ENCODE measurements around the gene WASF3.

DNA sequence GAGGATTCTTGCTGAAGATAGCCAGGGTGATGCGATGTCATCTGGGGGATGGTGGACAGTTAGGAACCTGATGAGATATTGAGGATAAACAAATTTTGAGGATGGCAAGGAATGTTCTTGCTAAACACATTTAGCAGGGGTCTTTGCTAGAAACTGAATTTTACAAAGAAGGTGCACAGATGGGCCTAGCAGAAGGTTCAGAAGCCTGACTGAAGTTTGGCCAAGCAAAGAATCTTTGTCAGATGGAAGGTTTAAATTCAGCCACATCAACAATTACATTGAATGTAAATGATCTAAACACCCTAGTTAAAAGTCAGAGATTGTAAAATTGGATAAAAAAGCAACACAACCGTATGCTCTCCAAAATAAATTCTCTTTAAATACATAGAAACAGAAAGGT is 68.8 kb downstream of the WASF3 start:
- no peak for TF ChIP-seq TP53 (CRISPR knock-in tag; conservative IDR thresholded peaks at IDR 0.05)
- TF ChIP-seq EZH2 (conservative IDR thresholded peaks at IDR 0.05; ENCODE audit: low read depth, low read length) = no peak
- TF ChIP-seq CEBPG (CRISPR knock-in tag; IDR thresholded peaks at IDR 0.05) = no peak
- TF ChIP-seq KDM1A (CRISPR knock-in tag; IDR thresholded peaks at IDR 0.05) = no peak
- TF ChIP-seq NBN (conservative IDR thresholded peaks at IDR 0.05) = no peak
- TF ChIP-seq, protein P1, sequence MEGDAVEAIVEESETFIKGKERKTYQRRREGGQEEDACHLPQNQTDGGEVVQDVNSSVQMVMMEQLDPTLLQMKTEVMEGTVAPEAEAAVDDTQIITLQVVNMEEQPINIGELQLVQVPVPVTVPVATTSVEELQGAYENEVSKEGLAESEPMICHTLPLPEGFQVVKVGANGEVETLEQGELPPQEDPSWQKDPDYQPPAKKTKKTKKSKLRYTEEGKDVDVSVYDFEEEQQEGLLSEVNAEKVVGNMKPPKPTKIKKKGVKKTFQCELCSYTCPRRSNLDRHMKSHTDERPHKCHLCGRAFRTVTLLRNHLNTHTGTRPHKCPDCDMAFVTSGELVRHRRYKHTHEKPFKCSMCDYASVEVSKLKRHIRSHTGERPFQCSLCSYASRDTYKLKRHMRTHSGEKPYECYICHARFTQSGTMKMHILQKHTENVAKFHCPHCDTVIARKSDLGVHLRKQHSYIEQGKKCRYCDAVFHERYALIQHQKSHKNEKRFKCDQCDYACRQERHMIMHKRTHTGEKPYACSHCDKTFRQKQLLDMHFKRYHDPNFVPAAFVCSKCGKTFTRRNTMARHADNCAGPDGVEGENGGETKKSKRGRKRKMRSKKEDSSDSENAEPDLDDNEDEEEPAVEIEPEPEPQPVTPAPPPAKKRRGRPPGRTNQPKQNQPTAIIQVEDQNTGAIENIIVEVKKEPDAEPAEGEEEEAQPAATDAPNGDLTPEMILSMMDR (CRISPR knock-in tag; IDR thresholded peaks at IDR 0.05) = no peak
- TF ChIP-seq SMAD3 (CRISPR knock-in tag; IDR thresholded peaks at IDR 0.05) = no peak
- no peak for TF ChIP-seq REXO4 (CRISPR knock-in tag; IDR thresholded peaks at IDR 0.05; ENCODE audit: borderline replicate concordance)
- TF ChIP-seq RBM39 (IDR thresholded peaks at IDR 0.05; ENCODE audit: low read depth, low read length, poor library complexity, severe bottlenecking) = no peak
- no peak for TF ChIP-seq SP5 (CRISPR knock-in tag; IDR thresholded peaks at IDR 0.05; ENCODE audit: borderline replicate concordance, low read depth)
- TF ChIP-seq, protein P2, sequence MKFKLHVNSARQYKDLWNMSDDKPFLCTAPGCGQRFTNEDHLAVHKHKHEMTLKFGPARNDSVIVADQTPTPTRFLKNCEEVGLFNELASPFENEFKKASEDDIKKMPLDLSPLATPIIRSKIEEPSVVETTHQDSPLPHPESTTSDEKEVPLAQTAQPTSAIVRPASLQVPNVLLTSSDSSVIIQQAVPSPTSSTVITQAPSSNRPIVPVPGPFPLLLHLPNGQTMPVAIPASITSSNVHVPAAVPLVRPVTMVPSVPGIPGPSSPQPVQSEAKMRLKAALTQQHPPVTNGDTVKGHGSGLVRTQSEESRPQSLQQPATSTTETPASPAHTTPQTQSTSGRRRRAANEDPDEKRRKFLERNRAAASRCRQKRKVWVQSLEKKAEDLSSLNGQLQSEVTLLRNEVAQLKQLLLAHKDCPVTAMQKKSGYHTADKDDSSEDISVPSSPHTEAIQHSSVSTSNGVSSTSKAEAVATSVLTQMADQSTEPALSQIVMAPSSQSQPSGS (CRISPR knock-in tag; IDR thresholded peaks at IDR 0.05) = no peak
- TF ChIP-seq HES4 (CRISPR knock-in tag; IDR thresholded peaks at IDR 0.05; ENCODE audit: borderline replicate concordance) = no peak
- TF ChIP-seq FOSL1 (CRISPR knock-in tag; IDR thresholded peaks at IDR 0.05; ENCODE audit: borderline replicate concordance) = no peak
- TF ChIP-seq PHF8 (CRISPR knock-in tag; IDR thresholded peaks at IDR 0.05) = no peak

All from HepG2 (cell line).